HG02588 (cell line): ENCODE results near the gene ADAT2.
"Not testable (repeated sequence)": the region's sequence is repeated elsewhere in the genome, so short reads cannot be mapped to it uniquely, and the experiment has no call there.

Experiments
- ATAC-seq: cut with Tn5 transposase; IDR thresholded peaks from one replicate; pipeline ENCODE4 v1.9.1; 2021; ENCODE audit warnings: mild to moderate bottlenecking, moderate library complexity; ENCODE audit not compliant: unreplicated experiment

ADAT2 gene

GRCh38 chr6:143450453-143451371 lies at the start of gene ADAT2, which contains the start of gene PEX3:
TSS of gene ADAT2 (minus strand) at chr6:143450695. CDS start at chr6:143450658, 37 bp downstream.
TSS of gene PEX3 (plus strand) at chr6:143450805. CDS start at chr6:143451043, 238 bp downstream.
- peak; percentile 98 for ATAC-seq

- ATAC-seq = no peak
Measured at GRCh38 chr6:143498428-143498827, 47.9 kb upstream of the ADAT2 start.

- no peak for ATAC-seq
Measured at GRCh38 chr6:143496974-143497373, 46.5 kb upstream of the ADAT2 start.

GRCh38 chr6:143490775-143491174 lies 40.3 kb upstream of the ADAT2 start:
- no peak for ATAC-seq

- ATAC-seq = no peak
Measured at GRCh38 chr6:143490244-143490643, 39.7 kb upstream of the ADAT2 start.

GRCh38 chr6:143486752-143487151 lies 36.3 kb upstream of the ADAT2 start:
- no peak for ATAC-seq

- ATAC-seq = no peak
Measured at GRCh38 chr6:143485967-143486366, 35.5 kb upstream of the ADAT2 start.

- ATAC-seq = no peak
Measured at GRCh38 chr6:143482593-143482992, 32.1 kb upstream of the ADAT2 start.

GRCh38 chr6:143478479-143479062 lies 28.1 kb upstream of the ADAT2 start:
- ATAC-seq = no peak

GRCh38 chr6:143476545-143476944 lies 26.1 kb upstream of the ADAT2 start:
- no peak for ATAC-seq

GRCh38 chr6:143471822-143472221 lies 21.3 kb upstream of the ADAT2 start:
- ATAC-seq = no peak

- not testable (repeated sequence) for ATAC-seq
Measured at GRCh38 chr6:143468823-143469222, 18.3 kb upstream of the ADAT2 start.

- no peak for ATAC-seq
Measured at GRCh38 chr6:143468026-143468425, 17.5 kb upstream of the ADAT2 start.

- no peak for ATAC-seq
Measured at GRCh38 chr6:143465546-143465945, 15.1 kb upstream of the ADAT2 start.

- no peak for ATAC-seq
Measured at GRCh38 chr6:143457563-143458359, 7.3 kb upstream of the ADAT2 start.

- ATAC-seq = no peak
Measured at GRCh38 chr6:143451531-143451930, 1.0 kb upstream of the ADAT2 start.

- ATAC-seq = peak; percentile 7
Measured at GRCh38 chr6:143449714-143450452, 612 bp downstream of the ADAT2 start.

- no peak for ATAC-seq
Measured at GRCh38 chr6:143449082-143449713, 1.3 kb downstream of the ADAT2 start.

GRCh38 chr6:143447865-143448264 lies 2.6 kb downstream of the ADAT2 start:
- ATAC-seq = not testable (repeated sequence)

GRCh38 chr6:143443096-143443495 lies 7.4 kb downstream of the ADAT2 start:
- no peak for ATAC-seq
